Naive B cell (primary cell): ENCODE measurements around the gene KRTAP10-7. TPM values are rescaled to one million over a fixed set of nuclear protein-coding genes. Genes with fewer than 3 reads are reported as not detected.
"Not testable (repeated sequence)": the region's sequence is repeated elsewhere in the genome, so short reads cannot be mapped to it uniquely, and the experiment has no call there.

ENCODE experiments used
- ATAC-seq, 2 donors: fragments of 150-1000 bp; cut with Tn5 transposase; 2 replicates each; pipeline ENCODE4 v1.10.0; 2021; ENCODE audit warnings: low read depth in 2 of 2, mild to moderate bottlenecking in 2 of 2, moderate library complexity in 2 of 2
- DNase-seq: peaks from one replicate; pipeline ENCODE4 v3.0.0; 2022
- H3K27ac Mint-ChIP-seq, 6 donors: one replicate each; pipeline ENCODE4 v1.8.0; 2020 to 2022; ENCODE audit warnings: mild to moderate bottlenecking in 6 of 6, mixed read lengths in 6 of 6, moderate library complexity in 5 of 6, inconsistent platforms in 2 of 6
- H3K27me3 Mint-ChIP-seq, 3 donors: one replicate each; pipeline ENCODE4 v1.8.0; 2021 to 2022; ENCODE audit warnings: mixed read lengths in 3 of 3, mild to moderate bottlenecking in 1 of 3
- H3K36me3 Mint-ChIP-seq, 2 donors: one replicate each; pipeline ENCODE4 v1.8.0; 2020 to 2022; ENCODE audit warnings: mixed read lengths in 2 of 2, inconsistent platforms in 1 of 2, mild to moderate bottlenecking in 1 of 2
- H3K4me1 Mint-ChIP-seq, 3 donors: one replicate each; pipeline ENCODE4 v1.8.0; 2020 to 2022; ENCODE audit warnings: mixed read lengths in 3 of 3, inconsistent platforms in 1 of 3, mild to moderate bottlenecking in 1 of 3, moderate library complexity in 1 of 3
- H3K4me3 Mint-ChIP-seq, 8 donors: one replicate each; pipeline ENCODE4 v1.8.0; 2020 to 2022; ENCODE audit warnings: mild to moderate bottlenecking in 8 of 8, mixed read lengths in 8 of 8, moderate library complexity in 8 of 8, inconsistent platforms in 2 of 8
- H3K9me3 Mint-ChIP-seq, 7 donors: one replicate each; pipeline ENCODE4 v1.8.0; 2020 to 2022; ENCODE audit warnings: mixed read lengths in 7 of 7, mild to moderate bottlenecking in 5 of 7, inconsistent platforms in 2 of 7, moderate library complexity in 1 of 7
- polyA plus RNA-seq, 6 donors: library from polyadenylated mRNA; unstranded; fragments of 300-500 nt; fragmentation: Illumina TruSeq; gene quantifications; one replicate each; pipeline ENCODE4 v1.2.3, GENCODE V29; 2021; ENCODE audit warnings: low read depth in 6 of 6

The KRTAP10-7 gene
- polyA plus RNA-seq, 6 donors from 2014 or later, result not detected

- peak; percentile 61 for ATAC-seq
- Mint-ChIP-seq H3K27ac (peak overlapping the region; percentile 44 to 92 (median 88)), H3K9me3 (peaks cover 10 to 31% (median 15%) of the 10 kb centered on the region in 7 donors), H3K4me3 (peak overlapping the region in 7 of 8 donors; percentile 11 to 77 (median 53)), H3K4me1 (peaks cover 17 to 40% (median 28%) of the 10 kb centered on the region in 3 donors), H3K27me3 (peaks cover 0 to 11% (median 1%) of the 10 kb centered on the region in 3 donors), H3K36me3 (peaks cover 7 to 16% of the 10 kb centered on the region in 2 donors)
- DNase-seq, result peak; percentile 13
Measured at GRCh38 chr21:44564886-44565598, 35.4 kb upstream of the KRTAP10-7 start.

GRCh38 chr21:44566403-44566802, 34.0 kb upstream of the KRTAP10-7 start:
- DNase-seq (peak; percentile 31), ATAC-seq (peak; percentile 73 to 77)
- peaks cover 17 to 33% (median 26%) of the 10 kb centered on the region in 3 donors for H3K4me1 Mint-ChIP-seq
- H3K4me3 Mint-ChIP-seq, result peak overlapping the region in 2 of 8 donors; percentile 11 to 22
- peak overlapping the region in 5 of 6 donors; percentile 15 to 85 (median 40) for H3K27ac Mint-ChIP-seq
- H3K27me3 Mint-ChIP-seq, result peaks cover 4 to 16% (median 11%) of the 10 kb centered on the region in 3 donors
- peaks cover 7 to 8% of the 10 kb centered on the region in 2 donors for H3K36me3 Mint-ChIP-seq
- H3K9me3 Mint-ChIP-seq, result peaks cover 7 to 20% (median 11%) of the 10 kb centered on the region in 7 donors

GRCh38 chr21:44567481-44568171, 32.8 kb upstream of the KRTAP10-7 start:
- Mint-ChIP-seq H3K4me1 (peaks cover 12 to 23% (median 20%) of the 10 kb centered on the region in 3 donors), H3K27me3 (peaks cover 8 to 23% (median 23%) of the 10 kb centered on the region in 3 donors), H3K4me3 (no peak overlapping the region), H3K9me3 (peaks cover 3 to 10% (median 5%) of the 10 kb centered on the region in 7 donors), H3K36me3 (peaks cover 0 to 13% of the 10 kb centered on the region in 2 donors), H3K27ac (peak overlapping the region in 3 of 6 donors; percentile 24 to 72 (median 65))
- DNase-seq (no peak), ATAC-seq (no peak)

- H3K36me3 Mint-ChIP-seq, result peaks cover 0 to 13% of the 10 kb centered on the region in 2 donors
- ATAC-seq (no peak), DNase-seq (no peak)
- H3K9me3 Mint-ChIP-seq, result peaks cover 2 to 5% (median 3%) of the 10 kb centered on the region in 7 donors
- no peak overlapping the region for H3K4me3 Mint-ChIP-seq
- no peak overlapping the region for H3K27ac Mint-ChIP-seq
- peaks cover 13 to 29% (median 29%) of the 10 kb centered on the region in 3 donors for H3K27me3 Mint-ChIP-seq
- peaks cover 12 to 23% (median 20%) of the 10 kb centered on the region in 3 donors for H3K4me1 Mint-ChIP-seq
Measured at GRCh38 chr21:44568261-44568660, 32.1 kb upstream of the KRTAP10-7 start.

GRCh38 chr21:44568667-44569556, 31.5 kb upstream of the KRTAP10-7 start:
- Mint-ChIP-seq H3K27me3 (peaks cover 13 to 35% (median 29%) of the 10 kb centered on the region in 3 donors), H3K27ac (peak overlapping the region in 1 of 6 donors; percentile 79), H3K36me3 (peaks cover 0 to 13% of the 10 kb centered on the region in 2 donors), H3K4me3 (no peak overlapping the region), H3K4me1 (peaks cover 12 to 23% (median 20%) of the 10 kb centered on the region in 3 donors), H3K9me3 (peaks cover 0 to 4% (median 3%) of the 10 kb centered on the region in 7 donors)
- ATAC-seq (no peak), DNase-seq (no peak)

- peaks cover 0 to 13% of the 10 kb centered on the region in 2 donors for H3K36me3 Mint-ChIP-seq
- H3K27me3 Mint-ChIP-seq, result peaks cover 13 to 46% (median 38%) of the 10 kb centered on the region in 3 donors
- H3K9me3 Mint-ChIP-seq, result peaks cover 0 to 4% (median 3%) of the 10 kb centered on the region in 7 donors
- DNase-seq (no peak), ATAC-seq (no peak)
- peak overlapping the region in 2 of 8 donors; percentile 33 to 48 for H3K4me3 Mint-ChIP-seq
- peak overlapping the region in 3 of 6 donors; percentile 54 to 70 (median 62) for H3K27ac Mint-ChIP-seq
- H3K4me1 Mint-ChIP-seq, result peaks cover 8 to 21% (median 20%) of the 10 kb centered on the region in 3 donors
Measured at GRCh38 chr21:44569861-44570517, 30.4 kb upstream of the KRTAP10-7 start.

- H3K36me3 Mint-ChIP-seq, result peaks cover 5 to 13% of the 10 kb centered on the region in 2 donors
- peaks cover 3 to 15% (median 10%) of the 10 kb centered on the region in 3 donors for H3K4me1 Mint-ChIP-seq
- H3K9me3 Mint-ChIP-seq, result peaks cover 2 to 12% (median 6%) of the 10 kb centered on the region in 7 donors
- peak overlapping the region in 1 of 6 donors; percentile 10 for H3K27ac Mint-ChIP-seq
- H3K4me3 Mint-ChIP-seq, result no peak overlapping the region
- DNase-seq (no peak), ATAC-seq (no peak)
- H3K27me3 Mint-ChIP-seq, result peaks cover 21 to 57% (median 49%) of the 10 kb centered on the region in 3 donors
Measured at GRCh38 chr21:44571296-44571695, 29.1 kb upstream of the KRTAP10-7 start.

GRCh38 chr21:44571844-44572782, 28.3 kb upstream of the KRTAP10-7 start:
- ATAC-seq (no peak), DNase-seq (no peak)
- no peak overlapping the region for H3K4me3 Mint-ChIP-seq
- H3K27ac Mint-ChIP-seq, result peak overlapping the region in 1 of 6 donors; percentile 10
- H3K4me1 Mint-ChIP-seq, result peaks cover 2 to 8% (median 3%) of the 10 kb centered on the region in 3 donors
- H3K27me3 Mint-ChIP-seq, result peaks cover 21 to 57% (median 49%) of the 10 kb centered on the region in 3 donors
- peaks cover 4 to 16% (median 11%) of the 10 kb centered on the region in 7 donors for H3K9me3 Mint-ChIP-seq
- H3K36me3 Mint-ChIP-seq, result peaks cover 5 to 20% of the 10 kb centered on the region in 2 donors

GRCh38 chr21:44572959-44573583, 27.3 kb upstream of the KRTAP10-7 start:
- DNase-seq, result no peak
- Mint-ChIP-seq H3K4me3 (no peak overlapping the region), H3K27ac (no peak overlapping the region), H3K4me1 (peaks cover 0 to 8% (median 3%) of the 10 kb centered on the region in 3 donors), H3K27me3 (peaks cover 21 to 58% (median 49%) of the 10 kb centered on the region in 3 donors), H3K9me3 (peaks cover 9 to 25% (median 18%) of the 10 kb centered on the region in 7 donors), H3K36me3 (peaks cover 8 to 29% of the 10 kb centered on the region in 2 donors)
- no peak for ATAC-seq

GRCh38 chr21:44573630-44574456, 26.6 kb upstream of the KRTAP10-7 start, which contains the start of gene KRTAP10-4:
KRTAP10-4 (plus strand) TSS chr21:44573729; CDS start chr21:44573759, 30 bp downstream.
- Mint-ChIP-seq H3K36me3 (peaks cover 11 to 32% of the 10 kb centered on the region in 2 donors), H3K27me3 (peaks cover 21 to 63% (median 49%) of the 10 kb centered on the region in 3 donors), H3K9me3 (peaks cover 9 to 30% (median 21%) of the 10 kb centered on the region in 7 donors)
- not testable (repeated sequence) for DNase-seq, H3K4me1 Mint-ChIP-seq, H3K4me3 Mint-ChIP-seq, ATAC-seq, H3K27ac Mint-ChIP-seq
